Ovary (tissue), 3 donors: Measurements from ENCODE around the gene MAMDC4.

ENCODE experiments used
- CTCF ChIP-seq, 3 donors: fragments of 450-650 bp in 2 of 3; fragments of 200-600 bp in 1 of 3; IDR thresholded peaks; one replicate each; pipeline versions ENCODE4 v1.5.1 to v1.8.0; 2016 to 2022; ENCODE audit warnings: antibody characterized with exemption in 3 of 3, mild to moderate bottlenecking in 1 of 3
- EP300 ChIP-seq: sonication (generic); formaldehyde crosslinking; IDR thresholded peaks from one replicate; pipeline ENCODE4 v1.6.1; 2017; ENCODE audit warnings: antibody characterized with exemption
- POLR2A ChIP-seq: fragments of 450-650 bp; IDR thresholded peaks from one replicate; pipeline ENCODE4 v1.6.1; 2017; ENCODE audit warnings: antibody characterized with exemption, mild to moderate bottlenecking, moderate library complexity
- donor health status: DM: no; HTN: no; CAD: no.

- TF ChIP-seq POLR2A, result no peak
- TF ChIP-seq CTCF (IDR thresholded peaks at IDR 0.05), result no peak
- TF ChIP-seq EP300, result no peak
These were observed 16.8 kb upstream of the MAMDC4 start for GRCh38 chr9:136835162-136835931.
